GM21526 (cell line): ENCODE measurements around the gene NEK6.

Experiments
- ATAC-seq: cut with Tn5 transposase; IDR thresholded peaks from one replicate; pipeline ENCODE4 v1.9.1; 2021; ENCODE audit warnings: moderate library complexity; ENCODE audit not compliant: unreplicated experiment, low FRiP score

NEK6 gene

GRCh38 chr9:124274738-124275137 lies 17.0 kb downstream of the NEK6 start:
- ATAC-seq: no peak

- ATAC-seq: no peak
Measured at GRCh38 chr9:124277420-124277819, 19.7 kb downstream of the NEK6 start.

GRCh38 chr9:124278054-124278540 lies 20.3 kb downstream of the NEK6 start:
- no peak for ATAC-seq

GRCh38 chr9:124279531-124280175 lies 21.9 kb downstream of the NEK6 start:
- no peak for ATAC-seq

- ATAC-seq: no peak
Measured at GRCh38 chr9:124280176-124280691, 22.5 kb downstream of the NEK6 start.

- no peak for ATAC-seq
Measured at GRCh38 chr9:124281931-124282371, 24.2 kb downstream of the NEK6 start.

- ATAC-seq: no peak
Measured at GRCh38 chr9:124282442-124283227, 24.9 kb downstream of the NEK6 start.

- no peak for ATAC-seq
Measured at GRCh38 chr9:124283228-124283814, 25.6 kb downstream of the NEK6 start.

- ATAC-seq: no peak
Measured at GRCh38 chr9:124284237-124284831, 26.6 kb downstream of the NEK6 start.

GRCh38 chr9:124284940-124285441 lies 27.2 kb downstream of the NEK6 start:
- no peak for ATAC-seq

- ATAC-seq: no peak
Measured at GRCh38 chr9:124285490-124285889, 27.7 kb downstream of the NEK6 start.

GRCh38 chr9:124285903-124286291 lies 28.1 kb downstream of the NEK6 start:
- ATAC-seq: peak; percentile 21

- peak; percentile 47 for ATAC-seq
Measured at GRCh38 chr9:124286292-124286931, 28.7 kb downstream of the NEK6 start.

- ATAC-seq: no peak
Measured at GRCh38 chr9:124290053-124290591, 32.4 kb downstream of the NEK6 start.

GRCh38 chr9:124290743-124291554 lies 33.2 kb downstream of the NEK6 start:
- ATAC-seq: no peak

- no peak for ATAC-seq
Measured at GRCh38 chr9:124291801-124292396, 34.1 kb downstream of the NEK6 start.

- no peak for ATAC-seq
Measured at GRCh38 chr9:124292696-124293593, 35.2 kb downstream of the NEK6 start.
